Brain microvascular endothelial cell (primary cell): ENCODE measurements around the gene SLC35G2.
"Not testable (repeated sequence)": the region's sequence is repeated elsewhere in the genome, so short reads cannot be mapped to it uniquely, and the experiment has no call there.

ENCODE experiments used
- DNase-seq: peaks from one replicate; pipeline ENCODE4 v3.0.0-alpha.2; 2020
- H3K27ac ChIP-seq: fragments of 250-450 bp; sonication (Bioruptor Pico); 2 replicates; pipeline ENCODE4 v1.5.1; 2020; ENCODE audit warnings: mild to moderate bottlenecking, moderate library complexity
- H3K27me3 ChIP-seq: fragments of 250-450 bp; sonication (Bioruptor Pico); replicated peaks from 2 replicates; pipeline ENCODE4 v1.5.1; 2020; ENCODE audit warnings: mild to moderate bottlenecking
- H3K36me3 ChIP-seq: fragments of 250-450 bp; sonication (Bioruptor Pico); replicated peaks from 2 replicates; pipeline ENCODE4 v1.5.1; 2020; ENCODE audit warnings: mild to moderate bottlenecking
- H3K4me3 ChIP-seq: 2 replicates; pipeline ENCODE4 v1.5.1; 2011; ENCODE audit warnings: low read depth, mild to moderate bottlenecking, control low read depth, low read length, moderate library complexity
- CTCF ChIP-seq: IDR thresholded peaks from 2 replicates; pipeline ENCODE4 v1.5.1; 2011; ENCODE audit warnings: low read depth, mild to moderate bottlenecking, moderate library complexity, low read length, control low read depth, inconsistent platforms; ENCODE audit errors: missing control alignments
- in situ Hi-C: cut with HindIII; loops from 2 replicates; pipeline ENCODE4 v1.10.0; 2017; ENCODE audit warnings: low sequenced_read_pairs, low pct_ligation_motif_present

SLC35G2 gene

DNA sequence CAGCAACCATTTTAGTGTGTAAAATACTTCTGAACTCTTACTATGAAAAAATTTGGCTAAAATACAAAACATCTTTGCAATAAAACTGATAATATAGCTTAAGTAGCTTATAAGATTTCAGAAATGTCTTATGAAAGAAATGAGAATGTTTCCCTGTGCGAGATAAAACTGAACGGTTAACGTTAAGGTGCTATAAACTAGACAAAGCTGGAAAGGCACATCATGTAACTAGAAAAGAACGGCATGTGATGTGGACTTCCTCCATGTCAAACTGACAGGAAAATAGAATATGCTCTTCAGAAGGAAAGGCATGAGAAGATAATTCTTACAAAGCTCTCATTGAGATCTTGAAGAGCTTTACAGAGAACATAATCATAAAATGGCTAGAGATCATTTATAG lies 79.6 kb downstream of the SLC35G2 start:
- no peak for DNase-seq

DNA sequence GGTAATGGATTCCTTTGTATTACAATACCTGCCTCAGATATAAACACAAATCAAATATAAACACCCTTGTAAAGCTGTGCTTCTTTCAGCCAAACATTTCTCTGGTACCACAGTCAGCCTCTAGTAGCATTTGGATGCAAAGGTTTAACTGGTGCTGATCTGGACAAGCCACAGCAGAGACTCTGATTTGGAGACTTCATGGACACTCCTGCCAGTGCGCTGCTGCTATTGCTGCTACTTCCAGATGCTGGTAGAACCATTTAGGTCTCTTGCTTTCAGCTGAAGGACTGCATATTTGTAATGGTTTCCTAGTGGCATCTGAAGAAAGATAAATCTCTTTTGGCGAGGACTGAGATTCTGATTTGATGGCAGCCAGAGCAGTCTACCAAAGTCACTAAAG lies 80.0 kb downstream of the SLC35G2 start:
- DNase-seq = no peak
- Histone ChIP-seq H3K27ac (no peak overlapping the region), H3K4me3 (no peak overlapping the region), H3K27me3 (no peaks in the 10 kb centered on the region), H3K36me3 (no peaks in the 10 kb centered on the region)
- no peak for TF ChIP-seq CTCF
- in situ Hi-C loops = no loop called here

More for the DNA sequence above, 79.6 kb downstream of the SLC35G2 start:
- in situ Hi-C loops = no loop called here
- Histone ChIP-seq H3K36me3 (no peaks in the 10 kb centered on the region), H3K27ac (no peak overlapping the region), H3K27me3 (no peaks in the 10 kb centered on the region), H3K4me3 (no peak overlapping the region)
- TF ChIP-seq CTCF = no peak

DNA sequence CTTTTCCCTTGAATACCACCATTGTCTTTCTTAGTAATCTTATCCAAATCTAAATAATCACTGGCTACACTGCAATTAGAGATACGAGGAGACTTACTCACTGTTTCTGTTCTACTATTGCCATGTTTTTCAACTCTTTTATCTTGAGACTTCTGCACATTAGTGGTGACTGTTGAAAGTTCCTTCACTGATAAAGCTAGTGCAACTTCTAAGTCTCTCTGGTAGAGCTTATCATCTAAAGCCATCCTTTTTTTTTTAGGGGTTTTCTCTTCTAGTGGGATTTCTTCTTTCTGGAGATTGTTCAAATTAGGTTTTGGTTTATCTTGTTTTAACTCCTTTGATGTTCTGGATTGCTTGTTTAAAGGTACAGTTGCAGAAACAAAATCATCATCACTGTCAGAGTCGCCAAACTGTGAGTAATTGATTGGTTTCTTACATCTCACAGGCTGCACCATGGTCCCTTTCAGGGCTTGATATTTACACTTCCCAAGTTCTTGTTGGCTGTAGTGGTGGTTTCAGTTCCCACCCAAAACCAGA lies 80.8 kb downstream of the SLC35G2 start:
- no peak for DNase-seq
- in situ Hi-C loops = no loop called here
- Histone ChIP-seq H3K36me3 (no peaks in the 10 kb centered on the region), H3K27me3 (no peaks in the 10 kb centered on the region), H3K27ac (no peak overlapping the region), H3K4me3 (no peak overlapping the region)
- TF ChIP-seq CTCF = no peak

- H3K4me3 ChIP-seq, H3K27ac ChIP-seq, in situ Hi-C loops, H3K36me3 ChIP-seq, H3K27me3 ChIP-seq, DNase-seq: not testable (repeated sequence)
These were observed 81.8 kb downstream of the SLC35G2 start for GRCh38 chr3:136900694-136901093.

DNA sequence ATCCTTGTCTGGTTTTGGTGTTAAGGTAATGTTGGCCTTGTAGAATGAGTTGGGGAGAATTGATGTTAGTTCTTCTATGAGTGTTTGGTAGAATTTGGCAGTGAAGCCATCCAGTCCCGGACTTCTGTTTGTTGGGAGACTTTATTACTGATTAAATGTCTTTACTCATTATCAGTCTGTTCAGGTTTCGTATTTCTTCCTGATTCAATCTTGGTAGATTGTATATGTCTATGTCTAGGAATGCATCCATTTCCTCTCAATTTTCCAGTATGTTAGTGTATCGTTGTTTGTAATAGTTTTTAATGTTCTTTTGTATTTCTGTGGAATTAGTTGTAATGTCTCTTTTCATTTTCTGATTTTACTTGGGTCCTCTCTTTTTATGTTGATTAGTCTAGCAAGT lies 82.5 kb downstream of the SLC35G2 start:
- in situ Hi-C loops = no loop called here
- H3K36me3 ChIP-seq = no peaks in the 10 kb centered on the region
- H3K27me3 ChIP-seq = no peaks in the 10 kb centered on the region
- no peak overlapping the region for H3K27ac ChIP-seq
- no peak overlapping the region for H3K4me3 ChIP-seq
- no peak for DNase-seq
- no peak for TF ChIP-seq CTCF

- in situ Hi-C loops, H3K36me3 ChIP-seq, H3K27me3 ChIP-seq, DNase-seq, H3K4me3 ChIP-seq, H3K27ac ChIP-seq: not testable (repeated sequence)
These were observed 83.6 kb downstream of the SLC35G2 start for GRCh38 chr3:136902530-136902929.

GRCh38 chr3:136903899-136904298 lies 85.0 kb downstream of the SLC35G2 start:
- TF ChIP-seq CTCF = no peak
- H3K27me3 ChIP-seq = no peaks in the 10 kb centered on the region
- H3K27ac ChIP-seq = no peak overlapping the region
- no peaks in the 10 kb centered on the region for H3K36me3 ChIP-seq
- no peak overlapping the region for H3K4me3 ChIP-seq
- in situ Hi-C loops = no loop called here
- DNase-seq = no peak
